Adipose tissue (tissue), 3 donors: ENCODE data around the gene SHKBP1. TPM values are rescaled to one million over a fixed set of nuclear protein-coding genes. Genes with fewer than 3 reads are reported as not detected.

ENCODE experiments used
- H3K27ac ChIP-seq: one replicate; pipeline ENCODE4 v1.5.1; 2013; ENCODE audit warnings: low read depth, low read length
- WGBS, 3 donors: extraction: QIAGEN DNeasy Blood & Tissue Kit; methylation state at CpG; one replicate each; pipeline ENCODE4 v1.1.7; 2013; 5-methylcytosine and 5-hydroxymethylcytosine counted together
- polyA plus RNA-seq, 3 donors: library from polyadenylated mRNA; stranded (reverse); fragments of 200-250 nt; gene quantifications; one replicate each; pipeline ENCODE4 v1.2.3, GENCODE V29; 2013
- donor health status: healthy with polysubstance abuse.
- donor health status: Bipolar disorder and iron deficiency.
- donor health status: healthy.

The SHKBP1 gene
- polyA plus RNA-seq, 3 donors, result 35.6 to 67.6 (median 55.1) TPM

- 9 to 12% (median 10%) methylated on average over 43 to 50 of the region's 50 CpGs for WGBS, 3 donors
- H3K27ac ChIP-seq, result no peak overlapping the region
These were observed 33.1 kb downstream of the SHKBP1 start for GRCh38 chr19:40609561-40610395.

GRCh38 chr19:40610396-40611064 lies 33.9 kb downstream of the SHKBP1 start:
- H3K27ac ChIP-seq, result no peak overlapping the region
- 25 to 35% (median 34%) methylated on average over 29 of the region's 29 CpGs for WGBS, 3 donors

GRCh38 chr19:40611096-40611495 lies 34.4 kb downstream of the SHKBP1 start:
- H3K27ac ChIP-seq, result no peak overlapping the region
- 84 to 93% (median 86%) methylated on average over 15 of the region's 15 CpGs for WGBS, 3 donors

GRCh38 chr19:40611900-40612698 lies 35.4 kb downstream of the SHKBP1 start:
- 92 to 96% (median 92%) methylated on average over 10 of the region's 10 CpGs for WGBS, 3 donors
- H3K27ac ChIP-seq, result no peak overlapping the region

- no peak overlapping the region for H3K27ac ChIP-seq
- WGBS, 3 donors, result 29 to 37% (median 31%) methylated on average over 50 of the region's 50 CpGs
These were observed 36.4 kb downstream of the SHKBP1 start for GRCh38 chr19:40612831-40613689.

GRCh38 chr19:40613690-40614621 lies 37.3 kb downstream of the SHKBP1 start:
- no peak overlapping the region for H3K27ac ChIP-seq
- 9 to 14% (median 10%) methylated on average over 55 to 67 of the region's 67 CpGs for WGBS, 3 donors

GRCh38 chr19:40614622-40615411 lies 38.1 kb downstream of the SHKBP1 start:
- 7 to 37% (median 21%) methylated on average over 27 of the region's 27 CpGs for WGBS, 3 donors
- H3K27ac ChIP-seq, result no peak overlapping the region

GRCh38 chr19:40616178-40616577 lies 39.5 kb downstream of the SHKBP1 start:
- WGBS, 3 donors, result 83 to 93% (median 84%) methylated on average over 5 of the region's 5 CpGs
- no peak overlapping the region for H3K27ac ChIP-seq

- WGBS, 3 donors, result 93 to 97% (median 96%) methylated on average over 17 of the region's 17 CpGs
- H3K27ac ChIP-seq, result no peak overlapping the region
These were observed 40.3 kb downstream of the SHKBP1 start for GRCh38 chr19:40616941-40617340.

- no peak overlapping the region for H3K27ac ChIP-seq
- 88 to 92% (median 91%) methylated on average over 4 of the region's 4 CpGs for WGBS, 3 donors
These were observed 41.3 kb downstream of the SHKBP1 start for GRCh38 chr19:40617961-40618360.

- H3K27ac ChIP-seq, result no peak overlapping the region
These were observed 42.9 kb downstream of the SHKBP1 start for GRCh38 chr19:40619333-40620160.

GRCh38 chr19:40620161-40620485 lies 43.5 kb downstream of the SHKBP1 start:
- no peak overlapping the region for H3K27ac ChIP-seq
- 91 to 93% (median 92%) methylated on average over 8 of the region's 8 CpGs for WGBS, 3 donors

More at GRCh38 chr19:40619333-40620160, 42.9 kb downstream of the SHKBP1 start:
- WGBS, 3 donors, result 75 to 80% (median 77%) methylated on average over 11 of the region's 11 CpGs

- H3K27ac ChIP-seq, result no peak overlapping the region
- WGBS, 3 donors, result 70 to 95% (median 77%) methylated on average over 2 of the region's 2 CpGs
These were observed 44.6 kb downstream of the SHKBP1 start for GRCh38 chr19:40621283-40621682.

GRCh38 chr19:40621966-40622772 lies 45.5 kb downstream of the SHKBP1 start:
- H3K27ac ChIP-seq, result no peak overlapping the region
- 90 to 93% (median 90%) methylated on average over 24 of the region's 24 CpGs for WGBS, 3 donors

- no peak overlapping the region for H3K27ac ChIP-seq
- WGBS, 3 donors, result 88 to 94% (median 90%) methylated on average over 6 to 7 of the region's 7 CpGs
These were observed 46.1 kb downstream of the SHKBP1 start for GRCh38 chr19:40622773-40623075.
